SK-N-SH (cell line): Measurements from ENCODE around the gene PKP4. TPM values are rescaled to one million over a fixed set of nuclear protein-coding genes. Genes with fewer than 3 reads are reported as not detected.

Experiments
- CTCF ChIA-PET: fragments of 300-600, 350-600 bp; formaldehyde crosslinking; extraction: SDS; loops from one replicate; lab custom pipeline; 2021; lab: Yijun Ruan, JAX
- POLR2A ChIA-PET: fragments of 350-600 bp; sonication (Branson Sonifier 250); formaldehyde crosslinking; extraction: SDS; loops from one replicate; lab custom pipeline; 2020; ENCODE audit warnings: antibody characterized with exemption, inconsistent platforms; lab: Yijun Ruan, JAX
- DNase-seq: peaks from one replicate; pipeline ENCODE4 v3.0.0; 2012
- H2AFZ ChIP-seq: fragments of 200-600 bp; sonication (generic); 2 replicates; pipeline ENCODE4 v1.8.1; 2016; ENCODE audit warnings: antibody characterized with exemption, mild to moderate bottlenecking, low read depth
- H3F3A ChIP-seq: fragments of 200-600 bp; sonication (generic); replicated peaks from 2 replicates; pipeline ENCODE3; 2016; ENCODE audit warnings: antibody characterized with exemption, mild to moderate bottlenecking; ENCODE audit not compliant: insufficient read depth
- H3K27ac ChIP-seq, 2 experiments: fragments of 200-500 bp in 1 of 2; fragments of 200-600 bp in 1 of 2; sonication (Bioruptor generic) in 1 of 2; sonication (generic), shearing (Covaris generic) in 1 of 2; 2 replicates each; pipeline versions ENCODE4 v1.5.1 to v1.6.1; 2014 to 2016; ENCODE audit warnings: low read depth in 2 of 2, inconsistent platforms in 1 of 2, low read length in 1 of 2, mild to moderate bottlenecking in 1 of 2, mixed read lengths in 1 of 2
- H3K27me3 ChIP-seq: fragments of 200-600 bp; sonication (generic), shearing (Covaris generic); 2 replicates; pipeline ENCODE4 v1.6.1; 2016; ENCODE audit warnings: mixed run types; ENCODE audit not compliant: insufficient read depth
- H3K36me3 ChIP-seq, 2 experiments: fragments of 200-500 bp in 1 of 2; fragments of 200-600 bp in 1 of 2; sonication (Bioruptor generic) in 1 of 2; sonication (generic) in 1 of 2; replicated peaks in 1 of 2; 2 replicates each; pipeline versions ENCODE3 to v1.5.1; 2014 to 2016; ENCODE audit warnings: low read length in 1 of 2, mild to moderate bottlenecking in 1 of 2; ENCODE audit not compliant: insufficient read depth in 2 of 2, control insufficient read depth in 1 of 2
- H3K4me1 ChIP-seq, 2 experiments: fragments of 200-500 bp in 1 of 2; fragments of 200-600 bp in 1 of 2; sonication (Bioruptor generic) in 1 of 2; sonication (generic), shearing (Covaris generic) in 1 of 2; 2 replicates each; pipeline versions ENCODE4 v1.5.1 to v1.6.1; 2014 to 2016; ENCODE audit warnings: low read depth in 1 of 2, low read length in 1 of 2, mixed run types in 1 of 2; ENCODE audit not compliant: insufficient read depth in 2 of 2, control insufficient read depth in 1 of 2
- H3K4me2 ChIP-seq: fragments of 200-600 bp; sonication (generic), shearing (Covaris generic); 2 replicates; pipeline ENCODE4 v1.6.1; 2017; ENCODE audit warnings: mixed run types
- H3K4me3 ChIP-seq, 2 experiments: fragments of 200-500 bp in 1 of 2; fragments of 200-600 bp in 1 of 2; sonication (Bioruptor generic) in 1 of 2; sonication (generic), shearing (Covaris generic) in 1 of 2; 2 replicates each; pipeline versions ENCODE4 v1.5.1 to v1.8.1; 2014 to 2016; ENCODE audit warnings: low read depth in 2 of 2, inconsistent platforms in 1 of 2, low read length in 1 of 2, mild to moderate bottlenecking in 1 of 2, mixed read lengths in 1 of 2, moderate library complexity in 1 of 2
- H3K79me2 ChIP-seq: fragments of 200-600 bp; sonication (generic); 2 replicates; pipeline ENCODE4 v1.8.1; 2017; ENCODE audit warnings: mild to moderate bottlenecking; ENCODE audit not compliant: insufficient read depth
- H3K9ac ChIP-seq: fragments of 200-600 bp; sonication (generic); 2 replicates; pipeline ENCODE4 v1.6.1; 2017; ENCODE audit warnings: mixed run types
- H3K9me2 ChIP-seq: fragments of 200-600 bp; sonication (generic); 2 replicates; pipeline ENCODE4 v1.6.1; 2017; ENCODE audit warnings: mixed run types
- H3K9me3 ChIP-seq: fragments of 200-600 bp; sonication (generic); 2 replicates; pipeline ENCODE4 v1.6.1; 2017; ENCODE audit warnings: mixed run types, mild to moderate bottlenecking, moderate library complexity
- H4K20me1 ChIP-seq: fragments of 200-600 bp; sonication (generic); 2 replicates; pipeline ENCODE4 v1.6.1; 2017; ENCODE audit warnings: mild to moderate bottlenecking, mixed run types; ENCODE audit not compliant: insufficient read depth
- CHD2 ChIP-seq: fragments of 150-350 bp; IDR thresholded peaks from 2 replicates; pipeline ENCODE4 v1.6.1; 2018; ENCODE audit warnings: low read length; ENCODE audit not compliant: partially characterized antibody
- ELF1 ChIP-seq: IDR thresholded peaks from 2 replicates; pipeline ENCODE4 v1.4.0; 2012
- FOSL2 ChIP-seq: IDR thresholded peaks from 2 replicates; pipeline ENCODE4 v1.4.0; 2012; ENCODE audit warnings: low read depth, mild to moderate bottlenecking, moderate library complexity, borderline replicate concordance
- FOXM1 ChIP-seq: IDR thresholded peaks from 2 replicates; pipeline ENCODE4 v1.4.0; 2012; ENCODE audit warnings: low read depth, mild to moderate bottlenecking
- GATA2 ChIP-seq: sonication (generic); formaldehyde crosslinking; IDR thresholded peaks from 2 replicates; pipeline ENCODE4 v1.5.0; 2020; ENCODE audit warnings: mild to moderate bottlenecking, missing genetic modification reagents
- MXI1 ChIP-seq: IDR thresholded peaks from 2 replicates; pipeline ENCODE4 v1.6.1; 2012; ENCODE audit warnings: mild to moderate bottlenecking, low read depth, low read length, improper control_type of control experiment
- NFIC ChIP-seq: IDR thresholded peaks from 2 replicates; pipeline ENCODE4 v1.4.0; 2012; ENCODE audit warnings: borderline replicate concordance
- RAD21 ChIP-seq: IDR thresholded peaks from 2 replicates; pipeline ENCODE4 v1.6.1; 2012; ENCODE audit warnings: mild to moderate bottlenecking, low read length
- RCOR1 ChIP-seq: fragments of 150-350 bp; IDR thresholded peaks from 2 replicates; pipeline ENCODE4 v1.6.1; 2017; ENCODE audit warnings: antibody characterized with exemption, low read length
- RXRA ChIP-seq: IDR thresholded peaks from 2 replicates; pipeline ENCODE4 v1.4.0; 2012; ENCODE audit warnings: low read depth, mild to moderate bottlenecking, borderline replicate concordance
- TAF1 ChIP-seq: IDR thresholded peaks from 2 replicates; pipeline ENCODE4 v1.6.1; 2012; ENCODE audit warnings: low read depth, mild to moderate bottlenecking, low read length, moderate library complexity, borderline replicate concordance
- TCF12 ChIP-seq: IDR thresholded peaks from 2 replicates; pipeline ENCODE4 v1.4.0; 2012
- YY1 ChIP-seq: IDR thresholded peaks from 2 replicates; pipeline ENCODE4 v1.4.0; 2012; ENCODE audit warnings: low read depth, mild to moderate bottlenecking
- WGBS: methylation state at CpG from one replicate; pipeline ENCODE4 v1.1.6; 2017; ENCODE audit warnings: low lambda C conversion rate; 5-methylcytosine and 5-hydroxymethylcytosine counted together
- polyA plus RNA-seq, 3 experiments: library from polyadenylated mRNA; depleted of rRNA; stranded (reverse); fragments of >200 nt; gene quantifications; 2 replicates each; pipeline ENCODE4 v1.2.3, GENCODE V29; 2012
- TF ChIP-seq, protein P1 (sequence below): IDR thresholded peaks from 2 replicates; pipeline ENCODE4; 2012
- TF ChIP-seq, protein P2 (sequence below): IDR thresholded peaks from 2 replicates; pipeline ENCODE4 v1.4.0; 2012; ENCODE audit warnings: low read depth, borderline replicate concordance
- TF ChIP-seq, protein P3 (sequence below): IDR thresholded peaks from 2 replicates; pipeline ENCODE4 v1.6.1; 2012; ENCODE audit warnings: mild to moderate bottlenecking, low read depth, low read length, moderate library complexity

PKP4 gene
- polyA plus RNA-seq, 1 of the 3 experiments (the other 2 are of a cell fraction): 10.9 TPM

DNA sequence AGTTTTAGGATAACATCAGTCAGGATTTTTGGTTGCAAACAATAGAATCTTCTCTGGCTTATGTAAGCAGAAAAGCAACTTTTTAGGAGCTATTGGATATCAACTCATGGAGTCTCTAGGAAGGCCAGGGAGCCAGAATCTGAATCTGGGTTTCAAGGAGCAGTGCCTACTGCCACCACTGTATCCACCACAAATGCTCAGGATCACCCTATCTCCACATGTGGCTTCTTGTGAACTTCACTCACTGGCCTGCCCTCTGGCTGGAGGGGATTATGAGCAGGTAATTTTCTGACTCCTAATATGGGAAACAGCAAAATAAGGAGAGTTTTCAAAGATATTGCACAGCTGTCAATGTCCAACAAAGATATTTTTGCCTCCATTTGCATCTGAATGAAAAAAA, 142.9 kb downstream of the PKP4 start:
- Histone ChIP-seq H3K9ac (no peak overlapping the region), H3K36me3 (peaks cover 0 to 4% of the 10 kb centered on the region in 2 experiments), H4K20me1 (no peaks in the 10 kb centered on the region), H3K9me2 (no peaks in the 10 kb centered on the region), H3F3A (peaks cover 17% of the 10 kb centered on the region), H3K27ac (peak overlapping the region; percentile 8 to 69; a peak in 3 of 4 replicates), H3K9me3 (no peaks in the 10 kb centered on the region), H3K4me3 (0 out of 4 replicates have a peak overlapping the region, but pooled peaks of 1 of the 2 experiments have one; percentile 7), H3K4me1 (peaks cover 5 to 13% of the 10 kb centered on the region in 2 experiments; a peak in 3 of 4 replicates), H3K27me3 (no peaks in the 10 kb centered on the region), H3K79me2 (no peaks in the 10 kb centered on the region), H3K4me2 (peak overlapping the region; percentile 43), H2AFZ (no peak overlapping the region)
- ChIA-PET POLR2A (no interaction called here), CTCF (no interaction called here)
- no peak for TF ChIP-seq CHD2
- no peak for TF ChIP-seq YY1
- TF ChIP-seq RAD21: no peak
- no peak for TF ChIP-seq MXI1
- no peak for TF ChIP-seq TCF12
- TF ChIP-seq, protein P1, sequence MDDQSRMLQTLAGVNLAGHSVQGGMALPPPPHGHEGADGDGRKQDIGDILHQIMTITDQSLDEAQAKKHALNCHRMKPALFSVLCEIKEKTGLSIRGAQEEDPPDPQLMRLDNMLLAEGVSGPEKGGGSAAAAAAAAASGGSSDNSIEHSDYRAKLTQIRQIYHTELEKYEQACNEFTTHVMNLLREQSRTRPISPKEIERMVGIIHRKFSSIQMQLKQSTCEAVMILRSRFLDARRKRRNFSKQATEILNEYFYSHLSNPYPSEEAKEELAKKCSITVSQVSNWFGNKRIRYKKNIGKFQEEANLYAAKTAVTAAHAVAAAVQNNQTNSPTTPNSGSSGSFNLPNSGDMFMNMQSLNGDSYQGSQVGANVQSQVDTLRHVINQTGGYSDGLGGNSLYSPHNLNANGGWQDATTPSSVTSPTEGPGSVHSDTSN: no peak
- no peak for TF ChIP-seq TAF1
- no peak for TF ChIP-seq RCOR1
- TF ChIP-seq, protein P2, sequence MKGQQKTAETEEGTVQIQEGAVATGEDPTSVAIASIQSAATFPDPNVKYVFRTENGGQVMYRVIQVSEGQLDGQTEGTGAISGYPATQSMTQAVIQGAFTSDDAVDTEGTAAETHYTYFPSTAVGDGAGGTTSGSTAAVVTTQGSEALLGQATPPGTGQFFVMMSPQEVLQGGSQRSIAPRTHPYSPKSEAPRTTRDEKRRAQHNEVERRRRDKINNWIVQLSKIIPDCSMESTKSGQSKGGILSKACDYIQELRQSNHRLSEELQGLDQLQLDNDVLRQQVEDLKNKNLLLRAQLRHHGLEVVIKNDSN: no peak
- no peak for TF ChIP-seq RXRA
- no peak for TF ChIP-seq ELF1
- TF ChIP-seq, protein P3, sequence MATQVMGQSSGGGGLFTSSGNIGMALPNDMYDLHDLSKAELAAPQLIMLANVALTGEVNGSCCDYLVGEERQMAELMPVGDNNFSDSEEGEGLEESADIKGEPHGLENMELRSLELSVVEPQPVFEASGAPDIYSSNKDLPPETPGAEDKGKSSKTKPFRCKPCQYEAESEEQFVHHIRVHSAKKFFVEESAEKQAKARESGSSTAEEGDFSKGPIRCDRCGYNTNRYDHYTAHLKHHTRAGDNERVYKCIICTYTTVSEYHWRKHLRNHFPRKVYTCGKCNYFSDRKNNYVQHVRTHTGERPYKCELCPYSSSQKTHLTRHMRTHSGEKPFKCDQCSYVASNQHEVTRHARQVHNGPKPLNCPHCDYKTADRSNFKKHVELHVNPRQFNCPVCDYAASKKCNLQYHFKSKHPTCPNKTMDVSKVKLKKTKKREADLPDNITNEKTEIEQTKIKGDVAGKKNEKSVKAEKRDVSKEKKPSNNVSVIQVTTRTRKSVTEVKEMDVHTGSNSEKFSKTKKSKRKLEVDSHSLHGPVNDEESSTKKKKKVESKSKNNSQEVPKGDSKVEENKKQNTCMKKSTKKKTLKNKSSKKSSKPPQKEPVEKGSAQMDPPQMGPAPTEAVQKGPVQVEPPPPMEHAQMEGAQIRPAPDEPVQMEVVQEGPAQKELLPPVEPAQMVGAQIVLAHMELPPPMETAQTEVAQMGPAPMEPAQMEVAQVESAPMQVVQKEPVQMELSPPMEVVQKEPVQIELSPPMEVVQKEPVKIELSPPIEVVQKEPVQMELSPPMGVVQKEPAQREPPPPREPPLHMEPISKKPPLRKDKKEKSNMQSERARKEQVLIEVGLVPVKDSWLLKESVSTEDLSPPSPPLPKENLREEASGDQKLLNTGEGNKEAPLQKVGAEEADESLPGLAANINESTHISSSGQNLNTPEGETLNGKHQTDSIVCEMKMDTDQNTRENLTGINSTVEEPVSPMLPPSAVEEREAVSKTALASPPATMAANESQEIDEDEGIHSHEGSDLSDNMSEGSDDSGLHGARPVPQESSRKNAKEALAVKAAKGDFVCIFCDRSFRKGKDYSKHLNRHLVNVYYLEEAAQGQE: no peak
- DNase-seq: no peak

DNA sequence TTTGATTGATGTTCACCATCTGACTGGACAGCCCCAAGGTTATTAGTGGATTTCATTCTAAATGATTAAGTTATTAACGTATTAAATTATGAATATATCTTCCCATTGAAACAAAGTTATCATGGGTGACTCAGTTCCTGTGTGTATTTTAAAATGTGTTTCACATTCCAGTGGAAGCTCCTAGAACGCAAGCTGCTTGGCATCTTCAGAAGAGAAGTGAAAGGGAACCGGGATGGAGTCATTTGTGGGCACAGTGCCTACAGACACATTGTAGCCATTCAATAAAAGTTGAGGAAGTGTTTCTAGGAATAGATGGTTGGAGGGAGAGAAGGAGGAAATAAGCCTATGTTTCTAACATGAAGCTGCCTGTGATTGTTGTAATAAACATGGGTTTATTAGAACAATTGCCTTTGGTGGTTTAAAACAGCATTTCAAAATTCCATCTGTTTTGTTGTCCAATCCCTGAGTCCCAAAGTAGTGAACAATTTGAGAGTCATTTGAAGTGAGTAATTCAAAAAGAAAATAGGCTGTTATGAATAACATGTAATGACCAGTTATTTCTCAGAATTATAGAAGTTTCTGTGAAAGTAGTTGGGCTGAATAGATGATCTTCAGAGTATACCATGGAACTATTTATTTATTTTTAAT, 143.5 kb downstream of the PKP4 start:
- H3F3A ChIP-seq: peaks cover 17% of the 10 kb centered on the region
- H4K20me1 ChIP-seq: no peaks in the 10 kb centered on the region
- no peaks in the 10 kb centered on the region for H3K27me3 ChIP-seq
- H3K4me2 ChIP-seq: peak overlapping the region; percentile 43
- H3K36me3 ChIP-seq: peaks cover 0 to 4% of the 10 kb centered on the region in 2 experiments
- 0 out of 4 replicates have a peak overlapping the region, but pooled peaks of 1 of the 2 experiments have one; percentile 7 for H3K4me3 ChIP-seq
- H3K4me1 ChIP-seq: peaks cover 5 to 13% of the 10 kb centered on the region in 2 experiments; a peak in 3 of 4 replicates
- peak overlapping the region; percentile 1; the same call in 1 of the 2 replicates for H2AFZ ChIP-seq
- no peaks in the 10 kb centered on the region for H3K9me3 ChIP-seq
- ChIA-PET CTCF (no interaction called here), POLR2A (no interaction called here)
- DNase-seq: no peak
- H3K27ac ChIP-seq: peak overlapping the region in 1 of 2 experiments; percentile 69; a peak in 2 of 4 replicates
- 13% methylated on average over 3 of the region's 3 CpGs for WGBS
- no peak overlapping the region; the same call in 1 of the 2 replicates for H3K9ac ChIP-seq
- no peaks in the 10 kb centered on the region for H3K79me2 ChIP-seq
- H3K9me2 ChIP-seq: no peaks in the 10 kb centered on the region
- TF ChIP-seq CHD2 (no peak), FOXM1 (0 out of 2 replicates have a peak, but pooled peaks have one; percentile 39), YY1 (no peak), FOSL2 (peak; percentile 79; the same call in 1 of the 2 replicates), NFIC (peak; percentile 96), RXRA (peak; percentile 61; the same call in 1 of the 2 replicates), RAD21 (no peak), GATA2 (CRISPR knock-in tag) (no peak)
- TF ChIP-seq, protein P3: peak; percentile 53; the same call in 1 of the 2 replicates
